Thoracic aorta (tissue), 2 donors: ENCODE results near the gene CES1. TPM values are rescaled to one million over a fixed set of nuclear protein-coding genes. Genes with fewer than 3 reads are reported as not detected.
"Not testable (repeated sequence)": the region's sequence is repeated elsewhere in the genome, so short reads cannot be mapped to it uniquely, and the experiment has no call there.

Experiments used
- ATAC-seq: fragments of 150-250 bp; one replicate; pipeline ENCODE4 v1.8.0; 2017; ENCODE audit warnings: low read depth; ENCODE audit not compliant: insufficient number of reproducible peaks, low FRiP score
- DNase-seq: peaks from one replicate; pipeline ENCODE4 v3.0.0-alpha.2; 2020; ENCODE audit warnings: low spot score
- H3K27ac ChIP-seq, 2 donors: fragments of 200-600 bp; sonication (generic); 1 replicate in 1 of 2; 2 replicates in 1 of 2; pipeline ENCODE4 v1.5.1; 2016; ENCODE audit warnings: mild to moderate bottlenecking in 2 of 2, moderate library complexity in 2 of 2
- H3K27me3 ChIP-seq: fragments of 200-600 bp; sonication (generic); replicated peaks from 2 replicates; pipeline ENCODE4 v1.6.0; 2016; ENCODE audit warnings: mild to moderate bottlenecking; ENCODE audit not compliant: insufficient read depth
- H3K36me3 ChIP-seq: fragments of 200-600 bp; sonication (generic); one replicate; pipeline ENCODE4 v1.5.1; 2016
- H3K4me1 ChIP-seq, 2 donors: fragments of 200-600 bp; sonication (generic); 1 replicate in 1 of 2; 2 replicates in 1 of 2; pipeline versions ENCODE4 v1.5.1 to v1.6.0; 2016; ENCODE audit warnings: low read depth in 2 of 2, mild to moderate bottlenecking in 1 of 2; ENCODE audit not compliant: control insufficient read depth in 1 of 2
- H3K4me3 ChIP-seq: fragments of 200-600 bp; sonication (generic); 2 replicates; pipeline ENCODE4 v1.5.1; 2016; ENCODE audit warnings: mild to moderate bottlenecking
- H3K9me3 ChIP-seq: fragments of 200-600 bp; sonication (generic); 2 replicates; pipeline ENCODE4 v1.5.1; 2016
- CTCF ChIP-seq: fragments of 200-600 bp; sonication (generic); IDR thresholded peaks from one replicate; pipeline ENCODE4 v1.5.1; 2019; ENCODE audit warnings: antibody characterized with exemption
- total RNA-seq, 2 donors: library from RNA; depleted of rRNA; stranded (reverse); fragments of >200 nt; gene quantifications; one replicate each; pipeline versions ENCODE4 v1.1.0 to v1.2.3, GENCODE V29; 2016

Gene CES1
- total RNA-seq, 2 donors from 2014 or later: 22.7 to 24.8 TPM

- H3K4me1 ChIP-seq: no peaks in the 10 kb centered on the region
- H3K4me3 ChIP-seq: no peak overlapping the region
- H3K9me3 ChIP-seq: no peaks in the 10 kb centered on the region
- TF ChIP-seq CTCF: no peak
- no peaks in the 10 kb centered on the region for H3K36me3 ChIP-seq
- no peaks in the 10 kb centered on the region for H3K27me3 ChIP-seq
- no peak overlapping the region for H3K27ac ChIP-seq
- ATAC-seq: no peak
- DNase-seq: no peak
These were observed 10.6 kb downstream of the CES1 start for GRCh38 chr16:55822280-55822810.

- Histone ChIP-seq H3K36me3 (no peaks in the 10 kb centered on the region), H3K27ac (no peak overlapping the region), H3K9me3 (no peaks in the 10 kb centered on the region), H3K27me3 (no peaks in the 10 kb centered on the region), H3K4me3 (no peak overlapping the region), H3K4me1 (no peaks in the 10 kb centered on the region)
- no peak for ATAC-seq
- no peak for DNase-seq
- no peak for TF ChIP-seq CTCF
These were observed 11.7 kb downstream of the CES1 start for GRCh38 chr16:55821210-55821609.

GRCh38 chr16:55820615-55821014, 12.3 kb downstream of the CES1 start:
- no peak for TF ChIP-seq CTCF
- Histone ChIP-seq H3K36me3 (no peaks in the 10 kb centered on the region), H3K27ac (no peak overlapping the region), H3K27me3 (no peaks in the 10 kb centered on the region), H3K9me3 (no peaks in the 10 kb centered on the region), H3K4me1 (no peaks in the 10 kb centered on the region), H3K4me3 (no peak overlapping the region)
- DNase-seq (no peak), ATAC-seq (no peak)

- ATAC-seq (no peak), DNase-seq (no peak)
- H3K36me3 ChIP-seq: no peaks in the 10 kb centered on the region
- H3K4me1 ChIP-seq: no peaks in the 10 kb centered on the region
- H3K9me3 ChIP-seq: no peaks in the 10 kb centered on the region
- H3K27ac ChIP-seq: no peak overlapping the region
- H3K27me3 ChIP-seq: no peaks in the 10 kb centered on the region
- TF ChIP-seq CTCF: no peak
- no peak overlapping the region for H3K4me3 ChIP-seq
These were observed 15.5 kb downstream of the CES1 start for GRCh38 chr16:55817236-55817912.

GRCh38 chr16:55816222-55816621, 16.7 kb downstream of the CES1 start:
- not testable (repeated sequence) for H3K27ac ChIP-seq, H3K27me3 ChIP-seq, H3K4me1 ChIP-seq, H3K4me3 ChIP-seq, DNase-seq, ATAC-seq, H3K9me3 ChIP-seq, H3K36me3 ChIP-seq

- Histone ChIP-seq H3K4me3 (no peak overlapping the region), H3K27me3 (no peaks in the 10 kb centered on the region), H3K9me3 (no peaks in the 10 kb centered on the region), H3K27ac (no peak overlapping the region), H3K36me3 (no peaks in the 10 kb centered on the region), H3K4me1 (no peaks in the 10 kb centered on the region)
- TF ChIP-seq CTCF: no peak
- DNase-seq: no peak
- no peak for ATAC-seq
These were observed 17.6 kb downstream of the CES1 start for GRCh38 chr16:55815320-55815719.

GRCh38 chr16:55814174-55814573, 18.7 kb downstream of the CES1 start:
- H3K27ac ChIP-seq, ATAC-seq, DNase-seq, H3K4me1 ChIP-seq, H3K9me3 ChIP-seq, H3K27me3 ChIP-seq, H3K36me3 ChIP-seq, H3K4me3 ChIP-seq: not testable (repeated sequence)

GRCh38 chr16:55813730-55814129, 19.2 kb downstream of the CES1 start:
- H3K4me3 ChIP-seq, ATAC-seq, DNase-seq, H3K27me3 ChIP-seq, H3K9me3 ChIP-seq, H3K27ac ChIP-seq, H3K36me3 ChIP-seq, H3K4me1 ChIP-seq: not testable (repeated sequence)
